IMR-90 (cell line): ENCODE data around the gene HNRNPU. TPM values are rescaled to one million over a fixed set of nuclear protein-coding genes. Genes with fewer than 3 reads are reported as not detected.

Source experiments
- ATAC-seq: fragments of 200-7000 bp; cut with Tn5 transposase; 2 replicates; pipeline ENCODE4 v1.9.1; 2020; ENCODE audit warnings: low read depth, mild to moderate bottlenecking, moderate library complexity
- BruUV-seq: library from RNA; stranded (reverse); fragments of 400-500 nt; replicated peaks from 2 replicates; lab custom pipeline; 2021; lab: Mats Ljungman, UMichigan
- CTCF ChIA-PET: fragments of 300-600 bp; formaldehyde crosslinking; extraction: SDS; loops from one replicate; lab custom pipeline; 2021; ENCODE audit warnings: antibody characterized with exemption; lab: Yijun Ruan, JAX
- POLR2A ChIA-PET: fragments of 300-600 bp; sonication (Branson Sonifier 250); formaldehyde crosslinking; loops from one replicate; lab custom pipeline; 2022; ENCODE audit warnings: antibody characterized with exemption; ENCODE audit not compliant: unreplicated experiment; lab: Charles Lee
- DNase-seq: peaks from one replicate; pipeline ENCODE4 v3.0.0; 2013
- H2AFZ ChIP-seq: replicated peaks from 2 replicates; pipeline ENCODE3; 2013; ENCODE audit warnings: low read length, mild to moderate bottlenecking; ENCODE audit not compliant: poor library complexity
- H2AK5ac ChIP-seq: 2 replicates; pipeline ENCODE4 v1.6.1; 2013; ENCODE audit warnings: low read depth, low read length, inconsistent platforms
- H2AK9ac ChIP-seq: replicated peaks from 2 replicates; pipeline ENCODE3; 2013; ENCODE audit warnings: mild to moderate bottlenecking, low read depth, low read length, moderate library complexity; ENCODE audit not compliant: poor library complexity
- H2BK120ac ChIP-seq: 2 replicates; pipeline ENCODE4 v1.6.1; 2013; ENCODE audit warnings: low read depth, low read length, inconsistent platforms
- H2BK15ac ChIP-seq: 3 replicates; pipeline ENCODE4 v1.6.1; 2013; ENCODE audit warnings: low read depth, low read length, inconsistent platforms
- H2BK20ac ChIP-seq: 2 replicates; pipeline ENCODE4 v1.6.1; 2013; ENCODE audit warnings: low read depth, mild to moderate bottlenecking, inconsistent platforms, low read length, moderate library complexity
- H2BK5ac ChIP-seq: 2 replicates; pipeline ENCODE4 v1.6.1; 2013; ENCODE audit warnings: mild to moderate bottlenecking, low read depth, low read length, inconsistent platforms; ENCODE audit not compliant: poor library complexity, severe bottlenecking
- H3K14ac ChIP-seq: replicated peaks from 2 replicates; pipeline ENCODE4 v1.6.1; 2013; ENCODE audit warnings: low read depth, low read length, inconsistent platforms
- H3K18ac ChIP-seq: 2 replicates; pipeline ENCODE4 v1.6.1; 2013; ENCODE audit warnings: low read depth, low read length, control low read depth
- H3K23ac ChIP-seq: 2 replicates; pipeline ENCODE4 v1.6.1; 2013; ENCODE audit warnings: low read depth, low read length, inconsistent platforms
- H3K27ac ChIP-seq: 2 replicates; pipeline ENCODE4 v1.5.1; 2013; ENCODE audit warnings: mild to moderate bottlenecking, control low read depth, low read length; ENCODE audit not compliant: insufficient read depth
- H3K27me3 ChIP-seq: 2 replicates; pipeline ENCODE4 v1.6.1; 2013; ENCODE audit warnings: low read length; ENCODE audit not compliant: control insufficient read depth, insufficient read depth
- H3K36me3 ChIP-seq: 2 replicates; pipeline ENCODE4 v1.6.1; 2013; ENCODE audit warnings: low read length, mixed read lengths; ENCODE audit not compliant: control insufficient read depth, insufficient read depth
- H3K4ac ChIP-seq: 2 replicates; pipeline ENCODE4 v1.6.1; 2013; ENCODE audit warnings: low read depth, low read length, inconsistent platforms
- H3K4me1 ChIP-seq: 2 replicates; pipeline ENCODE4 v1.6.1; 2013; ENCODE audit warnings: low read length, mixed read lengths; ENCODE audit not compliant: control insufficient read depth, insufficient read depth
- H3K4me2 ChIP-seq: 2 replicates; pipeline ENCODE4 v1.6.1; 2013; ENCODE audit warnings: low read depth, mild to moderate bottlenecking, control low read depth, low read length, moderate library complexity
- H3K4me3 ChIP-seq: 2 replicates; pipeline ENCODE4 v1.5.1; 2013; ENCODE audit warnings: low read depth, mild to moderate bottlenecking, control low read depth, low read length, moderate library complexity; ENCODE audit not compliant: insufficient read depth
- H3K56ac ChIP-seq: 2 replicates; pipeline ENCODE4 v1.6.1; 2013; ENCODE audit warnings: low read length, inconsistent platforms; ENCODE audit not compliant: insufficient read depth; ENCODE audit errors: extremely low read depth
- H3K79me1 ChIP-seq, 2 experiments: 2 replicates each; pipeline ENCODE4 v1.6.1; 2013; ENCODE audit warnings: low read length in 2 of 2, inconsistent platforms in 1 of 2, low read depth in 1 of 2
- H3K9ac ChIP-seq: 2 replicates; pipeline ENCODE4 v1.6.1; 2013; ENCODE audit warnings: low read depth, low read length, control low read depth
- H3K9me1 ChIP-seq: 2 replicates; pipeline ENCODE4 v1.6.1; 2013; ENCODE audit warnings: low read length, inconsistent platforms; ENCODE audit not compliant: insufficient read depth
- H3K9me3 ChIP-seq: 2 replicates; pipeline ENCODE4 v1.6.1; 2013; ENCODE audit warnings: low read length; ENCODE audit not compliant: control insufficient read depth, insufficient read depth
- H4K20me1 ChIP-seq: 2 replicates; pipeline ENCODE4 v1.6.1; 2013; ENCODE audit warnings: low read length, inconsistent platforms; ENCODE audit not compliant: insufficient read depth
- H4K5ac ChIP-seq: 2 replicates; pipeline ENCODE4 v1.6.1; 2013; ENCODE audit warnings: mild to moderate bottlenecking, low read depth, low read length, control low read depth
- H4K8ac ChIP-seq, 2 experiments: 2 replicates each; pipeline ENCODE4 v1.6.1; 2013; ENCODE audit warnings: low read depth in 2 of 2, low read length in 2 of 2, control low read depth in 1 of 2, inconsistent platforms in 1 of 2
- H4K91ac ChIP-seq: 2 replicates; pipeline ENCODE4 v1.6.1; 2013; ENCODE audit warnings: low read depth, low read length, inconsistent platforms; ENCODE audit not compliant: insufficient read depth
- BHLHE40 ChIP-seq: fragments of 150-350 bp; IDR thresholded peaks from 2 replicates; pipeline ENCODE4 v1.6.1; 2016; ENCODE audit warnings: mild to moderate bottlenecking, low read depth, low read length
- CEBPB ChIP-seq: IDR thresholded peaks from 2 replicates; pipeline ENCODE4 v1.6.1; 2012; ENCODE audit warnings: low read depth, low read length, improper control_type of control experiment
- CHD1 ChIP-seq: IDR thresholded peaks from 2 replicates; pipeline ENCODE4 v1.6.1; 2012; ENCODE audit warnings: low read depth, low read length, improper control_type of control experiment
- MAFK ChIP-seq: IDR thresholded peaks from 2 replicates; pipeline ENCODE4 v1.6.1; 2012; ENCODE audit warnings: low read depth, low read length, improper control_type of control experiment
- MAZ ChIP-seq: IDR thresholded peaks from 2 replicates; pipeline ENCODE4 v1.6.1; 2012; ENCODE audit warnings: low read depth, mild to moderate bottlenecking, low read length, improper control_type of control experiment, moderate library complexity, borderline replicate concordance
- MXI1 ChIP-seq: IDR thresholded peaks from 2 replicates; pipeline ENCODE4 v1.6.1; 2012; ENCODE audit warnings: low read depth, mild to moderate bottlenecking, low read length, moderate library complexity, borderline replicate concordance
- NFE2L2 ChIP-seq: fragments of 150-350 bp; IDR thresholded peaks from 2 replicates; pipeline ENCODE4 v1.6.1; 2016; ENCODE audit warnings: low read depth, mild to moderate bottlenecking, low read length
- RAD21 ChIP-seq: IDR thresholded peaks from 2 replicates; pipeline ENCODE4 v1.6.1; 2012; ENCODE audit warnings: low read length, improper control_type of control experiment
- RCOR1 ChIP-seq: IDR thresholded peaks from 2 replicates; pipeline ENCODE4 v1.6.1; 2012; ENCODE audit warnings: mild to moderate bottlenecking, low read length, improper control_type of control experiment; ENCODE audit not compliant: insufficient replicate concordance
- RFX5 ChIP-seq: IDR thresholded peaks from 2 replicates; pipeline ENCODE4 v1.8.0; 2012; ENCODE audit warnings: low read depth, mild to moderate bottlenecking, low read length, moderate library complexity
- SMC3 ChIP-seq: fragments of 150-350 bp; IDR thresholded peaks from 2 replicates; pipeline ENCODE4 v1.6.1; 2016; ENCODE audit warnings: low read depth, mild to moderate bottlenecking, antibody characterized with exemption, low read length, moderate library complexity
- WGBS, 2 experiments: methylation state at CpG; one replicate each; pipeline versions ENCODE4 v1.1.5 to v1.1.7; 2013; ENCODE audit warnings: missing lambda C conversion rate in 2 of 2; ENCODE audit not compliant: insufficient read length in 1 of 2; ENCODE audit errors: extremely low coverage in 2 of 2; 5-methylcytosine and 5-hydroxymethylcytosine counted together
- dilution Hi-C: fragments of 300-500 bp; cut with HindIII; formaldehyde crosslinking; loops from one replicate; pipeline ENCODE4 v1.14.3; 2018; ENCODE audit warnings: low sequenced_read_pairs; ENCODE audit not compliant: unreplicated experiment
- in situ Hi-C: fragments of 300-500 bp; cut with MboI; formaldehyde crosslinking; loops from 3 replicates; pipeline ENCODE4 v1.14.3; 2019; ENCODE audit warnings: low sequenced_read_pairs, inconsistent platforms, mixed read lengths
- intact Hi-C: fragments of 100-400 bp; cut with micrococcal nuclease; formaldehyde crosslinking; loops from 2 replicates; pipeline ENCODE4 v1.10.0; 2022
- polyA plus RNA-seq, 3 experiments: library from polyadenylated mRNA; depleted of rRNA; stranded (reverse); fragments of >200 nt; gene quantifications; 2 replicates each; pipeline ENCODE4 v1.2.3, GENCODE V29; 2012; ENCODE audit warnings: low replicate concordance in 1 of 3
- total RNA-seq: library from RNA; depleted of rRNA; stranded (reverse); fragments of >200 nt; gene quantifications from 2 replicates; pipeline ENCODE4 v1.2.3, GENCODE V29; 2012
- TF ChIP-seq, protein P1 (sequence below): fragments of 150-350 bp; IDR thresholded peaks from 2 replicates; pipeline ENCODE4 v1.6.1; 2016; ENCODE audit warnings: low read depth, mild to moderate bottlenecking, low read length, moderate library complexity, borderline replicate concordance
- TF ChIP-seq, protein P2 (sequence below): conservative IDR thresholded peaks from 2 replicates; pipeline ENCODE4 v1.5.1; 2012; ENCODE audit warnings: mild to moderate bottlenecking, low read depth, low read length, improper control_type of control experiment
- TF ChIP-seq, protein P3 (sequence below): fragments of 150-350 bp; IDR thresholded peaks from 2 replicates; pipeline ENCODE4 v1.6.1; 2017; ENCODE audit warnings: mild to moderate bottlenecking, antibody characterized with exemption, low read length, low read depth

The HNRNPU gene
- total and polyA plus RNA-seq, 2 of the 4 experiments (the other 2 are of a cell fraction) = 151 to 169 TPM

DNA sequence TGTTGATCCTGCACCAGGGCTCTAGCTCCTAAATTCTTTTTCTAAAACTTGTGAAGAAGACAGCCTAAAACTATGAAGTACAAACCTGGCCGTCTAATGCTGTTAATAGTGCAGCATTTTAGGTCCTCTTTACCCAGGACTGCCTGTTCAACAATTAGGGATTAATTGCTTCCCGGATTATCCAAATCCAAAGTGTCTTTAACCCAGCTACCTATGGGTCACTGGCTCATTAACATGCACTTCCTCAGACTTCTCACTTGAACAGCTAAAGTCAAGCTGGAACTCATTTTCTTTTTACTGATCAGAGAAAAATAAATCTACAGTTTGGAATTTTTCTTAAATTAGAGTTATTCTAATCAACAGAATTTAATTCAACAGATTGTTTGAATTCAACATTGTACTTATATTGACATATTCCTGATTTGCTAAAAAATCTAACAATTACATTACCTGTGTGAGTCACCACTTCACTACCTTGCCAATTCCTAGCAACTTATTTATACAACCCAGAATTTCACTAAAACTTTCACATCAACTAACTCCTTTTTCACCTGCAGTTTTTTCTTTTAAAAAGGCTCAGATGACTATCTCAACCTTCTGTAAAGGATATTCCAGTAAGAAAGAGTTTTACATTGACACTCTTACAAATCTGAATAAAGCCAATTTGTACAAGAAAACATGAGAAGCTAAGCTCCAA lies 3.3 kb downstream of the HNRNPU start:
- H4K8ac ChIP-seq = no peak overlapping the region
- H3K27me3 ChIP-seq = no peaks in the 10 kb centered on the region
- H3K79me1 ChIP-seq = peaks cover 9 to 28% of the 10 kb centered on the region in 2 experiments; a peak in 3 of 4 replicates
- H2BK20ac ChIP-seq = no peak overlapping the region
- H2BK120ac ChIP-seq = no peak overlapping the region
- H4K5ac ChIP-seq = no peak overlapping the region
- ATAC-seq (no peak), DNase-seq (no peak)
- in situ Hi-C loops (no loop called here), dilution Hi-C loops (no loop called here), intact Hi-C loops (loop anchor here (1.0 kb wide), 1 partner anchor 181 kb away; no protein-coding TSS in a partner anchor)
- H2AK9ac ChIP-seq = no peak overlapping the region
- H3K9me3 ChIP-seq = no peaks in the 10 kb centered on the region
- ChIA-PET POLR2A (no interaction called here), CTCF (interaction anchor here (0.7 to 1.8 kb wide), 5 partner anchors 25 to 182 kb away, joined by 3 to 10 read pairs (median 4); no protein-coding TSS in a partner anchor)
- BruUV-seq = no TSS peak
- H3K4ac ChIP-seq = no peak overlapping the region
- H2BK5ac ChIP-seq = no peak overlapping the region
- peaks cover 6% of the 10 kb centered on the region for H3K4me1 ChIP-seq
- H3K56ac ChIP-seq = no peak overlapping the region
- peaks cover 69% of the 10 kb centered on the region for H4K20me1 ChIP-seq
- no peak overlapping the region for H3K27ac ChIP-seq
- H2AFZ ChIP-seq = no peak overlapping the region
- H3K36me3 ChIP-seq = peaks cover 46% of the 10 kb centered on the region
- H3K4me3 ChIP-seq = peak overlapping the region; percentile 74
- H2AK5ac ChIP-seq = no peak overlapping the region
- peak overlapping the region; percentile 68; the same call in 1 of the 2 replicates for H3K23ac ChIP-seq
- no CpG with 5 or more reads among the region's 2 CpGs for WGBS, 2 experiments
- H2BK15ac ChIP-seq = no peak overlapping the region
- no peaks in the 10 kb centered on the region for H3K9me1 ChIP-seq
- no peak overlapping the region for H4K91ac ChIP-seq
- no peak overlapping the region for H3K18ac ChIP-seq
- peak overlapping the region; percentile 95; the same call in 1 of the 2 replicates for H3K9ac ChIP-seq
- H3K4me2 ChIP-seq = peak overlapping the region; percentile 100; the same call in 1 of the 2 replicates
- H3K14ac ChIP-seq = 0 out of 2 replicates have a peak overlapping the region, but pooled peaks have one; percentile 43
- TF ChIP-seq, protein P1, sequence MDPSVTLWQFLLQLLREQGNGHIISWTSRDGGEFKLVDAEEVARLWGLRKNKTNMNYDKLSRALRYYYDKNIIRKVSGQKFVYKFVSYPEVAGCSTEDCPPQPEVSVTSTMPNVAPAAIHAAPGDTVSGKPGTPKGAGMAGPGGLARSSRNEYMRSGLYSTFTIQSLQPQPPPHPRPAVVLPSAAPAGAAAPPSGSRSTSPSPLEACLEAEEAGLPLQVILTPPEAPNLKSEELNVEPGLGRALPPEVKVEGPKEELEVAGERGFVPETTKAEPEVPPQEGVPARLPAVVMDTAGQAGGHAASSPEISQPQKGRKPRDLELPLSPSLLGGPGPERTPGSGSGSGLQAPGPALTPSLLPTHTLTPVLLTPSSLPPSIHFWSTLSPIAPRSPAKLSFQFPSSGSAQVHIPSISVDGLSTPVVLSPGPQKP = no peak
- TF ChIP-seq BHLHE40 (no peak), CEBPB (no peak), RAD21 (no peak), NFE2L2 (no peak), CHD1 (no peak), MXI1 (no peak), MAFK (no peak), MAZ (no peak), SMC3 (no peak), RCOR1 (no peak), RFX5 (no peak)
- TF ChIP-seq, protein P2, sequence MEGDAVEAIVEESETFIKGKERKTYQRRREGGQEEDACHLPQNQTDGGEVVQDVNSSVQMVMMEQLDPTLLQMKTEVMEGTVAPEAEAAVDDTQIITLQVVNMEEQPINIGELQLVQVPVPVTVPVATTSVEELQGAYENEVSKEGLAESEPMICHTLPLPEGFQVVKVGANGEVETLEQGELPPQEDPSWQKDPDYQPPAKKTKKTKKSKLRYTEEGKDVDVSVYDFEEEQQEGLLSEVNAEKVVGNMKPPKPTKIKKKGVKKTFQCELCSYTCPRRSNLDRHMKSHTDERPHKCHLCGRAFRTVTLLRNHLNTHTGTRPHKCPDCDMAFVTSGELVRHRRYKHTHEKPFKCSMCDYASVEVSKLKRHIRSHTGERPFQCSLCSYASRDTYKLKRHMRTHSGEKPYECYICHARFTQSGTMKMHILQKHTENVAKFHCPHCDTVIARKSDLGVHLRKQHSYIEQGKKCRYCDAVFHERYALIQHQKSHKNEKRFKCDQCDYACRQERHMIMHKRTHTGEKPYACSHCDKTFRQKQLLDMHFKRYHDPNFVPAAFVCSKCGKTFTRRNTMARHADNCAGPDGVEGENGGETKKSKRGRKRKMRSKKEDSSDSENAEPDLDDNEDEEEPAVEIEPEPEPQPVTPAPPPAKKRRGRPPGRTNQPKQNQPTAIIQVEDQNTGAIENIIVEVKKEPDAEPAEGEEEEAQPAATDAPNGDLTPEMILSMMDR = no peak
- TF ChIP-seq, protein P3, sequence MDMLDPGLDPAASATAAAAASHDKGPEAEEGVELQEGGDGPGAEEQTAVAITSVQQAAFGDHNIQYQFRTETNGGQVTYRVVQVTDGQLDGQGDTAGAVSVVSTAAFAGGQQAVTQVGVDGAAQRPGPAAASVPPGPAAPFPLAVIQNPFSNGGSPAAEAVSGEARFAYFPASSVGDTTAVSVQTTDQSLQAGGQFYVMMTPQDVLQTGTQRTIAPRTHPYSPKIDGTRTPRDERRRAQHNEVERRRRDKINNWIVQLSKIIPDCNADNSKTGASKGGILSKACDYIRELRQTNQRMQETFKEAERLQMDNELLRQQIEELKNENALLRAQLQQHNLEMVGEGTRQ = no peak
